Gastroesophageal sphincter (tissue), 3 donors: ENCODE data around the gene LMCD1.

Experiments
- EP300 ChIP-seq: sonication (generic); formaldehyde crosslinking; IDR thresholded peaks from one replicate; pipeline ENCODE4 v1.6.1; 2017; ENCODE audit warnings: antibody characterized with exemption, mild to moderate bottlenecking
- POLR2A ChIP-seq, 2 donors: fragments of 450-650 bp; IDR thresholded peaks; one replicate each; pipeline ENCODE4 v1.6.1; 2017; ENCODE audit warnings: antibody characterized with exemption in 2 of 2, mild to moderate bottlenecking in 2 of 2, moderate library complexity in 1 of 2
- POLR2AphosphoS5 ChIP-seq: sonication (generic); formaldehyde crosslinking; IDR thresholded peaks from one replicate; pipeline ENCODE4 v1.6.1; 2017; ENCODE audit warnings: antibody characterized with exemption
- TF ChIP-seq, protein P1 (sequence below), 4 experiments: fragments of 200-600 bp in 2 of 4; fragments of 450-650 bp in 2 of 4; sonication (generic) in 1 of 4; IDR thresholded peaks; one replicate each; pipeline ENCODE4 v1.5.1; 2017 to 2019; ENCODE audit warnings: antibody characterized with exemption in 4 of 4, mild to moderate bottlenecking in 2 of 4, moderate library complexity in 2 of 4

DNA sequence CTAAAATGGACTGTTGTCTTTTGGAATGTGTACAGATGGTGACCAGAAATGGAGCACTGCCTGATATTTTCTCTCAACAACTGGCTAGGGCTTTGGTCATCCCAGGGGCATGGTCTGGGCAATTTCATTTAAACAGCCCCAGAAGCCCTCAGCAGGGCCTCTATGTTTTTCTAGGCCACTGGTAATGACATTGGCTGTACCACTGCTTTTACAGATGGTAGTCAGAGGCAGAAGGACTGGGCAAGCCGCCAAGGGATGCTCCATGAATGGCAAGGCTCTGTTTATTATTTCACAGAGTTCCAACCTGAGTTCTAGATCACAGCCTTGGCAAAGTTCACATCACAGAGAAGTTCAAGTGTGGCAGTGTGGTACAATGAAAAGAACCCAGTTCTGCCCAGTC lies 37.0 kb upstream of the LMCD1 start:
- TF ChIP-seq, protein P1, sequence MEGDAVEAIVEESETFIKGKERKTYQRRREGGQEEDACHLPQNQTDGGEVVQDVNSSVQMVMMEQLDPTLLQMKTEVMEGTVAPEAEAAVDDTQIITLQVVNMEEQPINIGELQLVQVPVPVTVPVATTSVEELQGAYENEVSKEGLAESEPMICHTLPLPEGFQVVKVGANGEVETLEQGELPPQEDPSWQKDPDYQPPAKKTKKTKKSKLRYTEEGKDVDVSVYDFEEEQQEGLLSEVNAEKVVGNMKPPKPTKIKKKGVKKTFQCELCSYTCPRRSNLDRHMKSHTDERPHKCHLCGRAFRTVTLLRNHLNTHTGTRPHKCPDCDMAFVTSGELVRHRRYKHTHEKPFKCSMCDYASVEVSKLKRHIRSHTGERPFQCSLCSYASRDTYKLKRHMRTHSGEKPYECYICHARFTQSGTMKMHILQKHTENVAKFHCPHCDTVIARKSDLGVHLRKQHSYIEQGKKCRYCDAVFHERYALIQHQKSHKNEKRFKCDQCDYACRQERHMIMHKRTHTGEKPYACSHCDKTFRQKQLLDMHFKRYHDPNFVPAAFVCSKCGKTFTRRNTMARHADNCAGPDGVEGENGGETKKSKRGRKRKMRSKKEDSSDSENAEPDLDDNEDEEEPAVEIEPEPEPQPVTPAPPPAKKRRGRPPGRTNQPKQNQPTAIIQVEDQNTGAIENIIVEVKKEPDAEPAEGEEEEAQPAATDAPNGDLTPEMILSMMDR (IDR thresholded peaks at IDR 0.05) = no peak
- no peak for TF ChIP-seq EP300
- TF ChIP-seq POLR2A (IDR thresholded peaks at IDR 0.05) = no peak
- TF ChIP-seq POLR2AphosphoS5 = no peak
